Panc1 (cell line): ENCODE data around the gene ATP5ME.

Source experiments
- CTCF ChIP-seq: fragments of 450-650 bp; IDR thresholded peaks from 2 replicates; pipeline ENCODE4 v1.5.1; 2017; ENCODE audit warnings: mild to moderate bottlenecking
- POLR2AphosphoS5 ChIP-seq: IDR thresholded peaks from 2 replicates; pipeline ENCODE4 v1.6.1; 2012; ENCODE audit warnings: mild to moderate bottlenecking, low read depth, low read length, moderate library complexity
- REST ChIP-seq, 2 experiments: IDR thresholded peaks; 2 replicates each; pipeline ENCODE4 v1.6.1; 2011 to 2012; ENCODE audit warnings: low read depth in 2 of 2, control low read depth in 1 of 2, low read length in 1 of 2, mild to moderate bottlenecking in 1 of 2, moderate library complexity in 1 of 2; ENCODE audit not compliant: insufficient read depth in 1 of 2

GRCh38 chr4:624705-625590, 49.1 kb downstream of the ATP5ME start, which contains the start of gene PDE6B:
- TF ChIP-seq CTCF: no peak
- no peak for TF ChIP-seq REST (IDR thresholded peaks at IDR 0.05; ENCODE audit: insufficient read depth in 1 of 2, low read depth in 2 of 2, low read length in 1 of 2)
- no peak for TF ChIP-seq POLR2AphosphoS5
